ENCODE results near the gene SLC30A5.
"Not testable (repeated sequence)": the region's sequence is repeated elsewhere in the genome, so short reads cannot be mapped to it uniquely, and the experiment has no call there.

The SLC30A5 gene

GRCh38 chr5:69131304-69131703, 37.5 kb downstream of the SLC30A5 start:
- no peak for TF ChIP-seq CTCF (IDR thresholded peaks at IDR 0.05)
- H3K36me3 ChIP-seq = peaks cover 35% of the 10 kb centered on the region
- no peaks in the 10 kb centered on the region for H3K27me3 ChIP-seq
- H3K4me1 ChIP-seq (ENCODE audit: control insufficient read depth in 1 of 2, insufficient read depth in 1 of 2, low read depth in 1 of 2, low read length in 1 of 2) = no peaks in the 10 kb centered on the region
- H3K27ac ChIP-seq = no peak overlapping the region
- no peaks in the 10 kb centered on the region for H3K9me3 ChIP-seq
- H3K4me3 ChIP-seq (ENCODE audit: low read depth in 1 of 2, low read length in 1 of 2) = no peak overlapping the region

GRCh38 chr5:69134126-69134525, 40.3 kb downstream of the SLC30A5 start:
- Histone ChIP-seq H3K36me3 (peaks cover 15% of the 10 kb centered on the region), H3K27me3 (no peaks in the 10 kb centered on the region), H3K4me1 (ENCODE audit: control insufficient read depth in 1 of 2, insufficient read depth in 1 of 2, low read depth in 1 of 2, low read length in 1 of 2) (no peaks in the 10 kb centered on the region), H3K9me3 (no peaks in the 10 kb centered on the region), H3K4me3 (ENCODE audit: low read depth in 1 of 2, low read length in 1 of 2) (no peak overlapping the region), H3K27ac (no peak overlapping the region)
- no peak for TF ChIP-seq CTCF (IDR thresholded peaks at IDR 0.05)

GRCh38 chr5:69136293-69136692, 42.5 kb downstream of the SLC30A5 start:
- Histone ChIP-seq H3K36me3 (no peaks in the 10 kb centered on the region), H3K4me1 (ENCODE audit: control insufficient read depth in 1 of 2, insufficient read depth in 1 of 2, low read depth in 1 of 2, low read length in 1 of 2) (no peaks in the 10 kb centered on the region), H3K27ac (no peak overlapping the region), H3K9me3 (no peaks in the 10 kb centered on the region), H3K27me3 (no peaks in the 10 kb centered on the region), H3K4me3 (ENCODE audit: low read depth in 1 of 2, low read length in 1 of 2) (no peak overlapping the region)
- TF ChIP-seq CTCF (IDR thresholded peaks at IDR 0.05) = no peak

- H3K27me3 ChIP-seq; H3K36me3 ChIP-seq; H3K4me3 ChIP-seq (ENCODE audit: low read depth in 1 of 2, low read length in 1 of 2); H3K27ac ChIP-seq; H3K4me1 ChIP-seq (ENCODE audit: control insufficient read depth in 1 of 2, insufficient read depth in 1 of 2, low read depth in 1 of 2, low read length in 1 of 2); H3K9me3 ChIP-seq: not testable (repeated sequence)
Measured at GRCh38 chr5:69137208-69137607, 43.4 kb downstream of the SLC30A5 start.

- no peak for TF ChIP-seq CTCF (IDR thresholded peaks at IDR 0.05)
- Histone ChIP-seq H3K9me3 (no peaks in the 10 kb centered on the region), H3K4me1 (ENCODE audit: control insufficient read depth in 1 of 2, insufficient read depth in 1 of 2, low read depth in 1 of 2, low read length in 1 of 2) (no peaks in the 10 kb centered on the region), H3K27ac (no peak overlapping the region), H3K27me3 (no peaks in the 10 kb centered on the region), H3K4me3 (ENCODE audit: low read depth in 1 of 2, low read length in 1 of 2) (no peak overlapping the region), H3K36me3 (no peaks in the 10 kb centered on the region)
Measured at GRCh38 chr5:69137807-69138206, 44.0 kb downstream of the SLC30A5 start.

GRCh38 chr5:69138766-69139165, 45.0 kb downstream of the SLC30A5 start:
- Histone ChIP-seq H3K4me3 (ENCODE audit: low read depth in 1 of 2, low read length in 1 of 2) (no peak overlapping the region), H3K27me3 (no peaks in the 10 kb centered on the region), H3K27ac (no peak overlapping the region), H3K36me3 (no peaks in the 10 kb centered on the region), H3K9me3 (no peaks in the 10 kb centered on the region), H3K4me1 (ENCODE audit: control insufficient read depth in 1 of 2, insufficient read depth in 1 of 2, low read depth in 1 of 2, low read length in 1 of 2) (no peaks in the 10 kb centered on the region)
- no peak for TF ChIP-seq CTCF (IDR thresholded peaks at IDR 0.05)

- H3K27ac ChIP-seq; H3K4me1 ChIP-seq (ENCODE audit: control insufficient read depth in 1 of 2, insufficient read depth in 1 of 2, low read depth in 1 of 2, low read length in 1 of 2): not testable (repeated sequence)
Measured at GRCh38 chr5:69140239-69140638, 46.4 kb downstream of the SLC30A5 start.

More at GRCh38 chr5:69140239-69140638, 46.4 kb downstream of the SLC30A5 start:
- H3K9me3 ChIP-seq; H3K36me3 ChIP-seq; H3K4me3 ChIP-seq (ENCODE audit: low read depth in 1 of 2, low read length in 1 of 2); H3K27me3 ChIP-seq: not testable (repeated sequence)
